Chondrocyte (in vitro differentiated cells): ENCODE results near the gene YAP1. TPM values are rescaled to one million over a fixed set of nuclear protein-coding genes. Genes with fewer than 3 reads are reported as not detected.

Source experiments
- DNase-seq: peaks from one replicate; pipeline ENCODE4 v3.0.0; 2021; ENCODE audit warnings: mixed read lengths, low spot score
- H3K27ac Mint-ChIP-seq: one replicate; pipeline ENCODE4 v1.8.0; 2021; ENCODE audit warnings: mild to moderate bottlenecking, moderate library complexity, mixed read lengths; ENCODE audit not compliant: unreplicated experiment
- H3K27me3 Mint-ChIP-seq: 2 replicates; pipeline ENCODE4 v1.8.0; 2021; ENCODE audit warnings: low read depth, mixed read lengths
- H3K36me3 Mint-ChIP-seq: 2 replicates; pipeline ENCODE4 v1.8.0; 2021; ENCODE audit warnings: low read depth, mixed read lengths
- H3K4me1 Mint-ChIP-seq: 2 replicates; pipeline ENCODE4 v1.8.0; 2021; ENCODE audit warnings: low read depth, mild to moderate bottlenecking, mixed read lengths
- H3K4me3 Mint-ChIP-seq: one replicate; pipeline ENCODE4 v1.8.0; 2021; ENCODE audit warnings: mild to moderate bottlenecking, moderate library complexity, mixed read lengths; ENCODE audit not compliant: unreplicated experiment
- H3K9me3 Mint-ChIP-seq: 2 replicates; pipeline ENCODE4 v1.8.0; 2021; ENCODE audit warnings: low read depth, mixed read lengths
- CTCF ChIP-seq: fragments of 200-600 bp; sonication (generic); IDR thresholded peaks from 2 replicates; pipeline ENCODE4 v1.5.0; 2021; ENCODE audit warnings: antibody characterized with exemption, mild to moderate bottlenecking, moderate library complexity
- total RNA-seq: library from RNA; stranded (reverse); gene quantifications from 3 replicates; pipeline ENCODE4 v1.2.1, GENCODE V29; 2021

YAP1 gene
- total RNA-seq, 1 donor from 2014 or later = 114 TPM

- H3K9me3 Mint-ChIP-seq = no peaks in the 10 kb centered on the region
- no peaks in the 10 kb centered on the region for H3K36me3 Mint-ChIP-seq
- no peaks in the 10 kb centered on the region for H3K27me3 Mint-ChIP-seq
- H3K4me3 Mint-ChIP-seq = no peak overlapping the region
- peak overlapping the region; percentile 78 for H3K27ac Mint-ChIP-seq
- peaks cover 68% of the 10 kb centered on the region for H3K4me1 Mint-ChIP-seq
- no peak for TF ChIP-seq CTCF
- no peak for DNase-seq
Measured at GRCh38 chr11:102155676-102156075, 45.4 kb downstream of the YAP1 start.

GRCh38 chr11:102157219-102157618 is 47.0 kb downstream of the YAP1 start:
- Mint-ChIP-seq H3K4me1 (peaks cover 73% of the 10 kb centered on the region), H3K27ac (peak overlapping the region; percentile 29)

GRCh38 chr11:102158164-102158735 is 48.0 kb downstream of the YAP1 start:
- no peak for DNase-seq
- peak overlapping the region; percentile 38 for H3K27ac Mint-ChIP-seq
- no peaks in the 10 kb centered on the region for H3K9me3 Mint-ChIP-seq
- peaks cover under 1% of the 10 kb centered on the region for H3K36me3 Mint-ChIP-seq
- H3K4me1 Mint-ChIP-seq = peaks cover 67% of the 10 kb centered on the region
- no peaks in the 10 kb centered on the region for H3K27me3 Mint-ChIP-seq
- no peak for TF ChIP-seq CTCF
- no peak overlapping the region for H3K4me3 Mint-ChIP-seq

More at GRCh38 chr11:102157219-102157618, 47.0 kb downstream of the YAP1 start:
- no peaks in the 10 kb centered on the region for H3K9me3 Mint-ChIP-seq
- H3K36me3 Mint-ChIP-seq = no peaks in the 10 kb centered on the region
- H3K4me3 Mint-ChIP-seq = no peak overlapping the region
- no peak for TF ChIP-seq CTCF
- no peaks in the 10 kb centered on the region for H3K27me3 Mint-ChIP-seq
- DNase-seq = no peak

GRCh38 chr11:102163368-102163767 is 53.1 kb downstream of the YAP1 start:
- TF ChIP-seq CTCF = no peak
- DNase-seq = no peak
- peak overlapping the region; percentile 17 for H3K27ac Mint-ChIP-seq
- H3K36me3 Mint-ChIP-seq = peaks cover 8% of the 10 kb centered on the region
- no peak overlapping the region for H3K4me3 Mint-ChIP-seq
- no peaks in the 10 kb centered on the region for H3K9me3 Mint-ChIP-seq
- peaks cover 28% of the 10 kb centered on the region for H3K4me1 Mint-ChIP-seq
- H3K27me3 Mint-ChIP-seq = no peaks in the 10 kb centered on the region

- H3K27me3 Mint-ChIP-seq = no peaks in the 10 kb centered on the region
- peaks cover 38% of the 10 kb centered on the region for H3K4me1 Mint-ChIP-seq
Measured at GRCh38 chr11:102166175-102167064, 56.2 kb downstream of the YAP1 start.

More at GRCh38 chr11:102166175-102167064, 56.2 kb downstream of the YAP1 start:
- no peak overlapping the region for H3K4me3 Mint-ChIP-seq
- no peak overlapping the region for H3K27ac Mint-ChIP-seq
- DNase-seq = no peak
- peaks cover 8% of the 10 kb centered on the region for H3K36me3 Mint-ChIP-seq
- no peak for TF ChIP-seq CTCF
- H3K9me3 Mint-ChIP-seq = no peaks in the 10 kb centered on the region
